Stomach (tissue), 9 donors: ENCODE measurements around the gene UGT2B11. TPM values are rescaled to one million over a fixed set of nuclear protein-coding genes. Genes with fewer than 3 reads are reported as not detected.
"Not testable (repeated sequence)": the region's sequence is repeated elsewhere in the genome, so short reads cannot be mapped to it uniquely, and the experiment has no call there.

Source experiments
- DNase-seq, 2 donors: peaks; one replicate each; pipeline versions ENCODE4 v3.0.0 to v3.0.0-alpha.2; 2013 to 2019
- H3K27ac ChIP-seq, 5 donors: fragments of 200-600 bp in 4 of 5; sonication (generic) in 4 of 5; one replicate each; pipeline ENCODE4 v1.5.1; 2013 to 2019; ENCODE audit warnings: mild to moderate bottlenecking in 1 of 5, moderate library complexity in 1 of 5
- H3K27me3 ChIP-seq, 3 donors: fragments of 200-600 bp; sonication (generic); one replicate each; pipeline ENCODE4 v1.5.1; 2017 to 2019; ENCODE audit warnings: mixed run types in 1 of 3
- H3K36me3 ChIP-seq, 4 donors: fragments of 200-600 bp; sonication (generic); 1 replicate in 3 of 4; 2 replicates in 1 of 4; pipeline ENCODE4 v1.5.1; 2016 to 2019
- H3K4me1 ChIP-seq, 4 donors: fragments of 200-600 bp; sonication (generic); one replicate each; pipeline ENCODE4 v1.5.1; 2016 to 2019
- H3K4me3 ChIP-seq, 4 donors: fragments of 200-600 bp; sonication (generic) in 3 of 4; one replicate each; pipeline ENCODE4 v1.5.1; 2016 to 2019; ENCODE audit warnings: mild to moderate bottlenecking in 1 of 4
- H3K9me3 ChIP-seq, 4 donors: fragments of 200-600 bp; sonication (generic); one replicate each; pipeline ENCODE4 v1.5.1; 2016 to 2019
- EP300 ChIP-seq: sonication (generic); formaldehyde crosslinking; IDR thresholded peaks from one replicate; pipeline ENCODE4 v1.6.1; 2017; ENCODE audit warnings: antibody characterized with exemption
- POLR2A ChIP-seq, 4 donors: fragments of 450-650 bp; IDR thresholded peaks; one replicate each; pipeline ENCODE4 v1.6.1; 2016; ENCODE audit warnings: antibody characterized with exemption in 4 of 4, control low read depth in 2 of 4, mild to moderate bottlenecking in 1 of 4, moderate library complexity in 1 of 4
- POLR2AphosphoS5 ChIP-seq, 3 donors: sonication (generic); formaldehyde crosslinking; IDR thresholded peaks; one replicate each; pipeline ENCODE4 v1.6.1; 2016; ENCODE audit warnings: antibody characterized with exemption in 3 of 3
- WGBS, 5 donors: extraction: QIAGEN DNeasy Blood & Tissue Kit in 3 of 5; methylation state at CpG; one replicate each; pipeline versions ENCODE4 v1.1.5 to v1.1.7; 2013 to 2018; 5-methylcytosine and 5-hydroxymethylcytosine counted together
- intact Hi-C: fragments of 100-400 bp; cut with DNase I; formaldehyde crosslinking; loops from one replicate; pipeline ENCODE4 v1.15.1; 2023; ENCODE audit warnings: low total_unique reads
- polyA plus RNA-seq, 3 donors: library from polyadenylated mRNA; stranded (reverse); fragments of 200-250 nt; gene quantifications; one replicate each; pipeline ENCODE4 v1.2.3, GENCODE V29; 2013
- total RNA-seq, 5 donors: library from RNA; depleted of rRNA; stranded (reverse); fragments of >200 nt; gene quantifications; one replicate each; pipeline versions ENCODE4 v1.1.0 to v1.2.3, GENCODE V29; 2014 to 2016
- TF ChIP-seq, protein P1 (sequence below), 7 experiments: fragments of 450-650 bp in 4 of 7; fragments of 200-600 bp in 3 of 7; sonication (generic) in 3 of 7; IDR thresholded peaks; one replicate each; pipeline ENCODE4 v1.5.1; 2016 to 2019; ENCODE audit warnings: antibody characterized with exemption in 7 of 7, control low read depth in 2 of 7, mild to moderate bottlenecking in 1 of 7
- donor health status: healthy with polysubstance abuse.
- donor health status: Bipolar disorder and iron deficiency.
- donor health status: healthy.

UGT2B11 gene
- total and polyA plus RNA-seq, 8 donors = 0.29 TPM; not detected in 7

DNA sequence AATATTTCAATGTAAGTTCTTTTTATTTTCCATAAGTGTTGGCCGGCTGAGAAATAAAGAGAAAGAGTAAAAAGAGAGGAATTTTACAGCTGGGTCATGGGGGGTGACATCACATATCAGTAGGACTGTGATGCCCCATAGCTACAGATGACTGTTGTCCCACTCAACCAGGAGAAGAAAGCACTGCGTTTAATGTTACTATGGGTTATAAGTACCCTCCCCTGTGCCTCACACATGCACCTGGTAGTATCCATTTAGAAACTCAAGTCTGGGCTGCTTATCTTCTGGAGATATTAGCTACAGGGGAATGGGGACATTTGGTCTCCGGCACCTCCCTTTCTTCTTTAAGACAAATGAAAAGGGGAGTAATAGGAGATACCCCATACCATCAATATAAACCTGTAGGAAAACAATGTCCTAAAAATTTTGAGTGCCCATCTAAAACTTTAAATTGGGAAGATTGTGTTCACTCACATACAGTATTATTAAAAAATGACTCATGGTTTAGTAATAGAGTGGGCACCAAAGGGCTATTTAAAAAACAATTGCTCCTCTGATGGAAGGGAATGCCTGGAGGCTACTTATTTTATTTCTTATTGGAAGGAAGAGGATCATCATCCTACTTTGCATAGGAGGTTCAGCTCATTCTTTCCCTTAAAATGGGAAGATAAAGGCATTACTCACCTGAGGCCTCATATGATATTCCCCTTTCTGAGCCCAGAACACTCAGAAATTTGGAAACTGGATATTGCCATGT, 18.2 kb downstream of the UGT2B11 start:
- Histone ChIP-seq H3K9me3 (no peaks in the 10 kb centered on the region), H3K27me3 (no peaks in the 10 kb centered on the region), H3K4me1 (no peaks in the 10 kb centered on the region), H3K4me3 (no peak overlapping the region), H3K27ac (no peak overlapping the region), H3K36me3 (no peaks in the 10 kb centered on the region)
- DNase-seq = no peak
- no peak for TF ChIP-seq EP300
- TF ChIP-seq POLR2AphosphoS5 (IDR thresholded peaks at IDR 0.05) = no peak
- no peak for TF ChIP-seq POLR2A (IDR thresholded peaks at IDR 0.05)
- TF ChIP-seq, protein P1, sequence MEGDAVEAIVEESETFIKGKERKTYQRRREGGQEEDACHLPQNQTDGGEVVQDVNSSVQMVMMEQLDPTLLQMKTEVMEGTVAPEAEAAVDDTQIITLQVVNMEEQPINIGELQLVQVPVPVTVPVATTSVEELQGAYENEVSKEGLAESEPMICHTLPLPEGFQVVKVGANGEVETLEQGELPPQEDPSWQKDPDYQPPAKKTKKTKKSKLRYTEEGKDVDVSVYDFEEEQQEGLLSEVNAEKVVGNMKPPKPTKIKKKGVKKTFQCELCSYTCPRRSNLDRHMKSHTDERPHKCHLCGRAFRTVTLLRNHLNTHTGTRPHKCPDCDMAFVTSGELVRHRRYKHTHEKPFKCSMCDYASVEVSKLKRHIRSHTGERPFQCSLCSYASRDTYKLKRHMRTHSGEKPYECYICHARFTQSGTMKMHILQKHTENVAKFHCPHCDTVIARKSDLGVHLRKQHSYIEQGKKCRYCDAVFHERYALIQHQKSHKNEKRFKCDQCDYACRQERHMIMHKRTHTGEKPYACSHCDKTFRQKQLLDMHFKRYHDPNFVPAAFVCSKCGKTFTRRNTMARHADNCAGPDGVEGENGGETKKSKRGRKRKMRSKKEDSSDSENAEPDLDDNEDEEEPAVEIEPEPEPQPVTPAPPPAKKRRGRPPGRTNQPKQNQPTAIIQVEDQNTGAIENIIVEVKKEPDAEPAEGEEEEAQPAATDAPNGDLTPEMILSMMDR (IDR thresholded peaks at IDR 0.05) = no peak
- intact Hi-C loops = no loop called here
- WGBS, 5 donors = 88 to 94% (median 91%) methylated on average over 3 of the region's 3 CpGs

DNA sequence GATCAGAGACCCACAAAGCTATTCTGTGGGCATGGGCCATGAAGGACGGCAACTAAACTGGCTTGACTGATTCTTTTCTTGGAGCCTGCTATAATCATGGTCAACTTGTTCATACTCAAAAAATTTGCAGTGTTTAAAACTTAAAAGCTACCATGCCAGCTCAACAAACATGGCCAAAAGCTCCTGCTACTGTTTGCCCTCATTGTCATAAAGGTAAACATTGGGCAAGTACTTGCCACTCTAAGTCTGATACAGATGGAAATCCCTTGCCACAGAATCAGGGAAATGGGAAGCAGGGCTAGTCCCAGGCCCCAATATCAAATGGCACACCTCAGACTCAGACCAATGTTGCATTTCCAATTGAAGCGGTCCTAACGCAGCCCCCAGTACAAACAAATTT, 20.4 kb downstream of the UGT2B11 start:
- H3K36me3 ChIP-seq = no peaks in the 10 kb centered on the region
- no peak overlapping the region for H3K4me3 ChIP-seq
- H3K9me3 ChIP-seq = no peaks in the 10 kb centered on the region
- TF ChIP-seq, protein P1 (IDR thresholded peaks at IDR 0.05) = no peak
- TF ChIP-seq EP300 = no peak
- TF ChIP-seq POLR2A (IDR thresholded peaks at IDR 0.05) = no peak
- TF ChIP-seq POLR2AphosphoS5 (IDR thresholded peaks at IDR 0.05) = no peak
- no peak overlapping the region for H3K27ac ChIP-seq
- 87 to 94% (median 92%) methylated on average over 3 of the region's 3 CpGs for WGBS, 5 donors
- DNase-seq = no peak
- intact Hi-C loops = no loop called here
- no peaks in the 10 kb centered on the region for H3K4me1 ChIP-seq
- H3K27me3 ChIP-seq = no peaks in the 10 kb centered on the region

- WGBS, 5 donors = 37 to 76% (median 56%) methylated on average over 3 of the region's 3 CpGs
- H3K27ac ChIP-seq, DNase-seq, H3K27me3 ChIP-seq, H3K4me1 ChIP-seq, intact Hi-C loops, H3K36me3 ChIP-seq, H3K9me3 ChIP-seq, H3K4me3 ChIP-seq: not testable (repeated sequence)
Measured at GRCh38 chr4:69191905-69192304, 22.6 kb downstream of the UGT2B11 start.

GRCh38 chr4:69190621-69191020, 23.9 kb downstream of the UGT2B11 start:
- H3K27ac ChIP-seq, H3K4me3 ChIP-seq, H3K9me3 ChIP-seq, intact Hi-C loops, H3K36me3 ChIP-seq, H3K27me3 ChIP-seq, DNase-seq, H3K4me1 ChIP-seq: not testable (repeated sequence)
- 0 to 43% (median 38%) methylated on average over 1 of the region's 1 CpG for WGBS, 5 donors

DNA sequence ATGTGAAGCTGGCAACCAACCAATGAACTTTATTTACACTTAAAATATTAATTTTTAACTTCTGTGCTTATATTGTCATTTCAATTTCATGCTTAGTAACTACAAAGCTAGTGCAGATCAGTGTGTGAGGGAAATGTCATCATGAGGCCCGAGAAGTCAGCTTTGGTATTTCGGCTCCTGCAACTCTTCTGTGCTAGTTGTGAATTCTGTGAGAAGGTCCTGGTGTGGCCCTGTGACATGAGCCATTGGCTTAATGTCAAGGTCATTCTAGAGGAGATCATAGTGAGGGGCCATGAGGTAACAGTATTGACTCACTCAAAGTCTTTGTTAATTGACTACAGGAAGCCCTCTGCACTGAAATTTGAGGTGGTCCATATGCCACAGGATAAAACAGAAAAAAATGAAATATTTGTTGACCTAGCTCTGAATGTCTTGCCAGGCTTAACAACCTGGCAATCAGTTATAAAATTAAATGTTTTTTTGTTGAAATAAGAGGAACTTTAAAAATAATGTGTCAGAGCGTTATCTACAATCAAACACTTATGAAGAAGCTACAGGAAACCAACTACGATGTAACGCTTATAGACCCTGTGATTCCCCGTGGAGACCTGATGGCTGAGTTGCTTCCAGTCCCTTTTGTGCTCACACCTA, 32.9 kb downstream of the UGT2B11 start:
- 65 to 86% (median 73%) methylated on average over 6 of the region's 6 CpGs for WGBS, 5 donors
- H3K36me3 ChIP-seq, intact Hi-C loops, H3K4me3 ChIP-seq, H3K27ac ChIP-seq, H3K9me3 ChIP-seq, DNase-seq, H3K27me3 ChIP-seq: not testable (repeated sequence)
- peaks cover 0 to 14% (median 3%) of the 10 kb centered on the region in 4 donors for H3K4me1 ChIP-seq

DNA sequence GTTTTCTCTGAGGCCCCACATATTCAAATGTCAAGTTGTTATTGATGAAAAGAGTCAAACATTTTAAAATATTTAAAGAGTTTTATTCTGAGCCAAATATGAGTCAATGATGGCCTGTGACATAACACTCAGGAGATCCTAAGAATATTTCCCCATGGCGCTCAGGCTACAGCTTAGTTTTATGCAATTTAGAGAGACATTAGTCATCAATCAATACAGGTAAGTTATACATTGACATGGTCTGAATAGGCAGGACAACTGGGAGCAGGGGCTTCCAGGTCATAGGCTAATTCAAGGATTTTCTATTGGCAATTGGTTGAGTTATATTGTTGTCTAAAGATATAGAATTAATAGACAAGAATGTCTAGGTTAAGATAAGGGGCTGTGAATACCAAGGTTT, 34.7 kb downstream of the UGT2B11 start:
- not testable (repeated sequence) for H3K27ac ChIP-seq, H3K9me3 ChIP-seq, H3K4me3 ChIP-seq, DNase-seq, H3K36me3 ChIP-seq, H3K27me3 ChIP-seq
- intact Hi-C loops = loop anchor here (10.0 kb wide), 1 partner anchor 685 kb away; no protein-coding TSS in a partner anchor
- peaks cover 0 to 14% (median 3%) of the 10 kb centered on the region in 4 donors for H3K4me1 ChIP-seq
- WGBS, 5 donors = 64 to 78% (median 73%) methylated on average over 1 of the region's 1 CpG

- H3K4me1 ChIP-seq = peaks cover 0 to 14% (median 3%) of the 10 kb centered on the region in 4 donors
- intact Hi-C loops = loop anchor here (10.0 kb wide), 1 partner anchor 684 kb away; no protein-coding TSS in a partner anchor
- not testable (repeated sequence) for H3K36me3 ChIP-seq, H3K27me3 ChIP-seq, H3K4me3 ChIP-seq, DNase-seq, H3K9me3 ChIP-seq
- WGBS, 5 donors = 20 to 40% (median 28%) methylated on average over 6 of the region's 6 CpGs
- peak overlapping the region in 1 of 5 donors; percentile 7 for H3K27ac ChIP-seq
Measured at GRCh38 chr4:69178751-69179205, 35.8 kb downstream of the UGT2B11 start.
